Duodenal mucosa (tissue), 2 donors: ENCODE data around the gene NEK1.
"Not testable (repeated sequence)": the region's sequence is repeated elsewhere in the genome, so short reads cannot be mapped to it uniquely, and the experiment has no call there.

ENCODE experiments used
- H3K27ac ChIP-seq: one replicate; pipeline ENCODE4 v1.7.0; 2013; ENCODE audit warnings: low read depth, low read length
- H3K27me3 ChIP-seq, 2 donors: one replicate each; pipeline ENCODE4 v1.7.0; 2013; ENCODE audit warnings: low read length in 2 of 2, control low read depth in 1 of 2; ENCODE audit not compliant: insufficient read depth in 2 of 2, control insufficient read depth in 1 of 2
- H3K36me3 ChIP-seq, 2 donors: one replicate each; pipeline ENCODE4 v1.7.0; 2013; ENCODE audit warnings: low read length in 2 of 2, control low read depth in 1 of 2; ENCODE audit not compliant: insufficient read depth in 2 of 2, control insufficient read depth in 1 of 2
- H3K4me1 ChIP-seq, 2 donors: one replicate each; pipeline ENCODE4 v1.7.0; 2013; ENCODE audit warnings: low read length in 2 of 2, control low read depth in 1 of 2; ENCODE audit not compliant: insufficient read depth in 2 of 2, control insufficient read depth in 1 of 2
- H3K4me3 ChIP-seq, 2 donors: one replicate each; pipeline ENCODE4 v1.7.0; 2013; ENCODE audit warnings: low read length in 2 of 2, low read depth in 1 of 2
- H3K9ac ChIP-seq, 2 donors: one replicate each; pipeline ENCODE4 v1.7.0; 2013; ENCODE audit warnings: low read length in 2 of 2, low read depth in 1 of 2
- H3K9me3 ChIP-seq, 2 donors: one replicate each; pipeline ENCODE4 v1.7.0; 2013; ENCODE audit warnings: low read length in 2 of 2, control low read depth in 1 of 2; ENCODE audit not compliant: control insufficient read depth in 1 of 2

Gene NEK1

DNA sequence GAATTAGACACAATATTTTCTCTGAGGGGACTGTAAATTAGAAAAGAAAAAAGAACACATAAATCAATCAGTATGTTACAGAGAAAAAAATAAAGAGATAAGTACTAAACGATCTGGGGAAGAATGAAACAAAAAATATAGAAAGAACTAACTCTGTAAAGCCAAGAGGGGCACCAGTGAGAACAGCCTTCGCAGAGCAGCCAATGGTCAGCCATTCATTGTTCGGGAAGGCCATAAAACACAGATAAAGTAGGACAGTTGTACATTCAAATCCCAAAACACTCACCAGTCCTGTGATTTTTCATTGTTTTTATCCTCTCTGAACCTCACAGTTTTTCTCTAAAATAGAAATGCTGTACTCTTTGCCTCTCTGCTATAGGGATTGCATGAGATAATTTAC, 127.9 kb downstream of the NEK1 start:
- no peaks in the 10 kb centered on the region for H3K27me3 ChIP-seq

DNA sequence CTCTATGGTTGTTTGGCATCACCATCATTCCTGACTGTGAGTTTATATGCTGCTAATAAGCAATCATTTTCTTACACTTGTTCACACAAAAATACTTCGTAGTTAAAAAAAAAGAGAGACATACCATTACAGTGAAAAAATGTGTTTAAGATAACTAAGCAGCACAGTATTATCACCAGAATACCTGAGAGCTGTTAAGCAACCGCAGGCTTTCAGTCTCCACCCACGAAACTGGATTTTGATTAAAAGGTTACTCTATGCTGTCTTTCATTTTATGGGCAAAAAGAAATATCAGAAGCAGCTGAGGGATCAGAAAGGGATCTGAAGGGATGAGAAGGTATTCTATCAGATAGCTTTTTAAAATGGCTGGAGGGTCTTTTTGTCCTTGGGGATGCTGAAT, 148.3 kb downstream of the NEK1 start:
- H3K4me1 ChIP-seq = no peaks in the 10 kb centered on the region
- H3K4me3 ChIP-seq = no peak overlapping the region
- H3K9me3 ChIP-seq = no peaks in the 10 kb centered on the region
- no peak overlapping the region for H3K27ac ChIP-seq
- H3K27me3 ChIP-seq = no peaks in the 10 kb centered on the region
- no peak overlapping the region for H3K9ac ChIP-seq
- H3K36me3 ChIP-seq = peaks cover 0 to 3% of the 10 kb centered on the region in 2 donors

More for the DNA sequence above, 127.9 kb downstream of the NEK1 start:
- H3K4me3 ChIP-seq = no peak overlapping the region
- H3K36me3 ChIP-seq = no peaks in the 10 kb centered on the region
- H3K9me3 ChIP-seq = no peaks in the 10 kb centered on the region
- no peak overlapping the region for H3K27ac ChIP-seq
- no peak overlapping the region for H3K9ac ChIP-seq
- H3K4me1 ChIP-seq = no peaks in the 10 kb centered on the region

DNA sequence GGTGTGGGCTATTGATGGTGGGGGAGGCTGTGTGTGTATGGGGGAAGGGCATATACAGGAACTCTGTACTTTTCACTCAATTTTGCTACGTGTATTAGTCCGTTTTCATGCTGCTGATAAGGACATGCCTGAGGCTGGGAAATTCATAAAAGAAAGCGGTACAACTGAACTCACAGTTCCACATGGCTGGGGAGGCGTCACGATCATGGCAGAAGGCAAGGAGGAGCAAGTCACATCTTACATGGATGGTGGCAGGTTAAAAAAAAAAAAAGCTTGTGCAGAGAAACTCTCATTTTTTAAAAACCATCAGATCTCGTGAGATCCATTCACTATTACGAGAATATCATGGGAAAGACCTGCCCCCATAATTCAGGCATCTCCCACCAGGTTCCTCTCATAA, 152.3 kb downstream of the NEK1 start:
- H3K27ac ChIP-seq = no peak overlapping the region
- no peaks in the 10 kb centered on the region for H3K27me3 ChIP-seq
- no peaks in the 10 kb centered on the region for H3K9me3 ChIP-seq
- H3K4me3 ChIP-seq = no peak overlapping the region
- no peaks in the 10 kb centered on the region for H3K4me1 ChIP-seq
- H3K9ac ChIP-seq = no peak overlapping the region
- peaks cover 0 to 3% of the 10 kb centered on the region in 2 donors for H3K36me3 ChIP-seq

DNA sequence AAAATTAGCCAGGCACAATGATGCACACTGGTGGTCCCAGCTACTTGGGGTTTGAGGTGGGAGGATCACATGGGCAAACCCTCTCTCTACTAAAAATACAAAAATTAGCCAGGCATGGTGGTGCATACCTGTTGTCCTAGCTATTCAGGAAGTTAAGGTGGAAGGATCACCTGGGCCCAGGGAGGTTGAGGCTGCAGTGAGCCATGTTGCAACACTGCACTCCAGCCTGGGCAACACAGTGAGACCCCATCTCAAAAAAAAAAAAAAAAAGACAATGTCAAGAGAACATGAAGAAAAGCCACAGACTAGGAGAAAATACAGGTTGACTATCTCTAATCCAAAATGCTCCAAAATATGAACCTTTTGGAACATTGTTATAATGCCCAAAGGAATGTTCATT, 153.8 kb downstream of the NEK1 start:
- no peaks in the 10 kb centered on the region for H3K27me3 ChIP-seq
- H3K9ac ChIP-seq = no peak overlapping the region
- H3K36me3 ChIP-seq = peaks cover 0 to 3% of the 10 kb centered on the region in 2 donors
- H3K4me1 ChIP-seq = no peaks in the 10 kb centered on the region
- no peaks in the 10 kb centered on the region for H3K9me3 ChIP-seq
- H3K27ac ChIP-seq = no peak overlapping the region
- H3K4me3 ChIP-seq = no peak overlapping the region

DNA sequence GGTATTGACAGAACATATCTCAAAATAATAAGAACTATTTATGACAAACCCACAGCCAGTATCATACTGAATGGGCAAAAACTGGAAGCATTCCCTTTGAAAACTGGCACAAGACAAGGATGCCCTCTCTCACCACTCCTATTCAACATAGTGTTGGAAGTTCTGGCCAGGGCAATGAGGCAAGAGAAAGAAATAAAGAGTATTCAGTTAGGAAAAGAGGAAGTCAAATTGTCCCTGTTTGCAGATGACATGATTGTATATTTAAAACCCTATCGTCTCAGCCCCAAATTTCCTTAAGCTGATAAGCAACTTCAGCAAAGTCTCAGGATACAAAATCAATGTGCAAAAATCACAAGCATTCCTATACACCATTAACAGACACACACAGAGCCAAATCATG, 159.7 kb downstream of the NEK1 start:
- not testable (repeated sequence) for H3K4me3 ChIP-seq, H3K9ac ChIP-seq, H3K4me1 ChIP-seq, H3K27me3 ChIP-seq, H3K27ac ChIP-seq, H3K9me3 ChIP-seq, H3K36me3 ChIP-seq

DNA sequence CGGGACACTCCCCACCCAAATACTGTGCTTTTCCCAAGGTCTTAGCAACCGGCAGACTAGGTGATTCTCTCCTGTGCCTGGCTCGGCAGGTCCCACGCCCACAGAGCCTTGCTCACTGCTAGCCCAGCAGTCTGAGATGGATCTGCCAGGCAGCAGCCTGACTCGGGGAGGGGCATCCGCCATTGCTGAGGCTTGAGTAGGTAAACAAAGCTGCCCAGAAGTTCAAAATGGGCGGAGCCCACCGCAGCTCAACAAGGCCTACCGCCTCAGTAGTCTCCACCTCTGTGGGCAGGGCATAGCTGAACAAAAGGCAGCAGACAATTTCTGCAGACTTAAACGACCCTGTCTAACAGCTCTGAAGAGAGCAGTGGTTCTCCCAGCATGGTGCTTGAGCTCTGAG, 163.4 kb downstream of the NEK1 start:
- not testable (repeated sequence) for H3K9ac ChIP-seq, H3K36me3 ChIP-seq, H3K4me3 ChIP-seq, H3K27ac ChIP-seq, H3K4me1 ChIP-seq, H3K27me3 ChIP-seq
- peaks cover 10 to 14% of the 10 kb centered on the region in 2 donors for H3K9me3 ChIP-seq

DNA sequence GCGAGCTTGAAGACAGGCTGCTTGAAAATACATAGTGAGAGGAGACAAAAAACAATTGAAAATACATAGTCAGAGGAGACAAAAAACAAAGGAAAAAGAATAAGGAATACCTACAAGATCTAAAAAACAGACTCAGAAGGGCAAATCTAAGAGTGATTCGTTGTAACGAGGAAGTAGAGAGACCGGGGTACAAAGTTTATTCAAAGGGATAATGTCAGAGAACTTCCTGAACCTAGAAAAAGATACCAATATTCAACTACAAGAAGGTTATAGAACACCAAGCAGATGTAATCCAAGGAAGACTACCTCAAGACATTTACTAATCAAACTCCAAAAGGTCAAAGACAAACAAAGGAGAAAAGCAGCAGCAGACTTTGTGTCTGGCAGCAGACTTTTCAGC, 165.6 kb downstream of the NEK1 start:
- peaks cover 0 to 5% of the 10 kb centered on the region in 2 donors for H3K36me3 ChIP-seq
- peaks cover 10 to 21% of the 10 kb centered on the region in 2 donors for H3K9me3 ChIP-seq
- H3K4me3 ChIP-seq = no peak overlapping the region
- H3K4me1 ChIP-seq = no peaks in the 10 kb centered on the region
- H3K27me3 ChIP-seq = no peaks in the 10 kb centered on the region
- no peak overlapping the region for H3K27ac ChIP-seq
- H3K9ac ChIP-seq = no peak overlapping the region

DNA sequence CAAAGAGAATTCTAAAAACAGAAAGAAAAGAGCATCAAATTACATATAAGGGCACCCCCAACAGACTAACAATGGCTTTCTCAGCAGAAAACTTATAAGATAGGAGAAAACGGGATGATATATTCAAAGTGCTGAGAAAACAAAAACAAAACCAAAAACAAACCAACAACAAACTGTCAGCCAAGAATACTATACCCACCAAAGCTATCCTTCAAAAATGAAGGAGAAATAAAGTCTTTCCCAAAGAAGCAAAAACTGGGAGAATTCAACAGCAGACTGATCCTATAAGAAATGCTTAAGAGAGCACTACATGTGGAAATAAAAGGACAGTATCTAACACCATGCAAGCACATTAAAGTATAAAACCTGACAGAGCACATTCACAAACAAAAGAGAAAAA, 168.6 kb downstream of the NEK1 start:
- Histone ChIP-seq H3K27ac (no peak overlapping the region), H3K27me3 (no peaks in the 10 kb centered on the region), H3K9ac (no peak overlapping the region), H3K4me3 (no peak overlapping the region), H3K4me1 (peaks cover 6 to 8% of the 10 kb centered on the region in 2 donors), H3K9me3 (peaks cover 10 to 21% of the 10 kb centered on the region in 2 donors), H3K36me3 (peaks cover 0 to 5% of the 10 kb centered on the region in 2 donors)

DNA sequence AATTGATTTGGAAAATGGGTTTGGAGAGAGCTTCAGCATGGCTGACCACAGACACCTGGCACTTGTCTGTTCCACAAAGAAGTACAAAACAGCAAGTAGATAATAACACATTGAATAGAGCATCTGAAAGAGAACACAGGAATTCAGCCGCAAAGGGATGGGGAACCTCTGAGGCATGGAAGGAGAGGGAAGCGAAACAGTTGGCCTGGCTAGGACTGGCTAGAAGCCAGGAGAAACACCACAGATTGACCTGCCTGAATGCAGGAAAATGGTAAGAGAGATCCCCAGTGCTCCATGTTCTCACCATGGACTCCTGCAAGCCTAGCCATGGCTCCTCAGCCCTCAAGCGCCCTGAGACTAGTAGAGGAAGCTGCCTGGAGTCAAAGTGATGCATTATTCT, 171.9 kb downstream of the NEK1 start:
- H3K27me3 ChIP-seq = no peaks in the 10 kb centered on the region
- peaks cover 0 to 5% of the 10 kb centered on the region in 2 donors for H3K36me3 ChIP-seq
- no peak overlapping the region for H3K27ac ChIP-seq
- H3K4me3 ChIP-seq = no peak overlapping the region
- H3K9ac ChIP-seq = no peak overlapping the region
- H3K9me3 ChIP-seq = peaks cover 8 to 21% of the 10 kb centered on the region in 2 donors
- peaks cover 10 to 24% of the 10 kb centered on the region in 2 donors for H3K4me1 ChIP-seq

DNA sequence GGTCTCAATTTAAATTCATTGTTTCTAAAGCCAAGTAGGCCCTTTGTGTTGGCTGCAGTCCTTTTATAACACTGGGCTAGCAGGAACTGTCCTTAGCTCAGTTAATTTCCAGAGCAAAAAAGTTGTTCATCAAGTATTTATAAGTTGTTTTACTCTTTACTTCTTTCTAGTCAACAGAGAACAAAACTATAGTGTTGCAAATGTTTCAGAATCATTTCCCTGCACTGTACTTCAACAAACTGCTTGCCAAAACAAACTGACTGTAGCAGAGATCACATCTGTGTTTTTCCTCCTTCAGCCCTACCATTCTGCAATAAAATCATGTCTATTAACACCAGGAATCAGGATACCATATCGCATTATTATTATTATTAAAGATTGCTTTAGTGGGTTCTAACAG, 173.1 kb downstream of the NEK1 start:
- Histone ChIP-seq H3K27me3 (no peaks in the 10 kb centered on the region), H3K27ac (no peak overlapping the region), H3K36me3 (no peaks in the 10 kb centered on the region), H3K9ac (no peak overlapping the region), H3K9me3 (peaks cover 0 to 11% of the 10 kb centered on the region in 2 donors), H3K4me3 (no peak overlapping the region), H3K4me1 (peaks cover 10 to 24% of the 10 kb centered on the region in 2 donors)

DNA sequence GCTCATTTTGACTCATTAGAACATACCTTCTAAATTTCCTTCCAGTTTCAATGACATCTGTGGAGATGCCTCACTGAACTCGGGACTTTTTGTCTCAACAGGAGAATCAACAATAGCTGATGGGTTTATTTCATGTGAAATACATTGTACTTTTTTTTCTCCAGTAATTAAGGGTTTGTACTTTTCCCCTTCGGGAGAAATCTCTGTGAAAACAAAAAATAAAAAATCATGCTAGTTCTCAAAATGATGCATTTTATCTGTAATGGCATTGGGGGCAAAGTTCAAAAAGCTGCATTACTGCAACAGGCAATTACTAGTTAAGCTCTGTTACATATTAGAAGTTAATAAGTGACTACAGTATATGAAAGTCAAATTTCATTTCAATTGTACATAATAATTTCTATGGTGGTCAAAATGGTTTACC, 174.3 kb downstream of the NEK1 start:
- no peak overlapping the region for H3K27ac ChIP-seq
- no peak overlapping the region for H3K9ac ChIP-seq
- peaks cover 10 to 24% of the 10 kb centered on the region in 2 donors for H3K4me1 ChIP-seq
- no peaks in the 10 kb centered on the region for H3K27me3 ChIP-seq
- H3K9me3 ChIP-seq = no peaks in the 10 kb centered on the region
- H3K4me3 ChIP-seq = no peak overlapping the region
- H3K36me3 ChIP-seq = no peaks in the 10 kb centered on the region
